Measurements from ENCODE around the gene OCEL1. TPM values are rescaled to one million over a fixed set of nuclear protein-coding genes. Genes with fewer than 3 reads are reported as not detected.

Gene OCEL1
- total and polyA plus RNA-seq, 2 donors (not counting 1 experiment from before 2014, with no cell fraction given) = 28.5 to 30.5 TPM

DNA sequence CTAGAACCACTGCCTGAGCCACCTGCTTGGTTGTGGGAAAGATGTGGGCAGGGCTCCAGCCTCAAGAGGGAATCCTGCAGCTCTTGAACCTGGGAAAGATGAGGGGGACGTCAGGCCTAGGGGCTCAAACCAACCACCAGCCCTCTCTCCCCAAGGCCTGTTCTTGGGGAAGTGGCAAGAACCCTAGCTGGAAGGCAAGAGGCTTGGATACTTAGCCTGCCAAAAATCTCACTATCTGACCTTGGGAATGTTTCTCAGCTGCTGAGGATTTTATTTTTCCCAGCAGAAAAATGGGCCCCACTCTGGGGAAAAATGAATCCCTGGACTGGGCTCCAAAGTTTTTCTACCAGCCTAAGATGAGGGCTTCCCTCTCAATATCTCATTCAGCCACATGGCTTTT, 33.9 kb downstream of the OCEL1 start:
- no peak for TF ChIP-seq EZH2 (IDR thresholded peaks at IDR 0.05; ENCODE audit: borderline replicate concordance, insufficient read depth, low read depth, low read length, poor library complexity, severe bottlenecking)
- no peak for TF ChIP-seq CTCF (IDR thresholded peaks at IDR 0.05)
- Histone ChIP-seq H3K4me3 (ENCODE audit: control extremely low read depth in 1 of 5, extremely low read depth in 1 of 5, insufficient read depth in 1 of 5, low read depth in 2 of 5, low read length in 4 of 5) (no peak overlapping the region), H3K4me2 (replicated peaks; ENCODE audit: low read depth, low read length, poor library complexity, severe bottlenecking) (no peak overlapping the region), H3K27ac (ENCODE audit: low read length in 2 of 2) (no peak overlapping the region), H3K4me1 (ENCODE audit: control insufficient read depth in 2 of 2, insufficient read depth in 2 of 2, low read length in 2 of 2) (peaks cover 0 to 10% of the 10 kb centered on the region in 2 donors), H3K36me3 (replicated peaks in 1 of 2; ENCODE audit: control extremely low read depth in 1 of 2, control insufficient read depth in 1 of 2, extremely low read depth in 1 of 2, insufficient read depth in 2 of 2, low read length in 1 of 2) (no peaks in the 10 kb centered on the region), H3K9me3 (ENCODE audit: control extremely low read depth in 1 of 3, control insufficient read depth in 2 of 3, insufficient read depth in 1 of 3, low read length in 2 of 3) (peaks cover 0 to 20% (median 6%) of the 10 kb centered on the region in 3 donors), H2AFZ (ENCODE audit: insufficient read depth, low read depth, low read length, poor library complexity, severe bottlenecking) (no peak overlapping the region), H3K27me3 (replicated peaks in 1 of 4; ENCODE audit: control extremely low read depth in 1 of 4, control insufficient read depth in 3 of 4, insufficient read depth in 4 of 4, low read length in 3 of 4) (no peaks in the 10 kb centered on the region), H3K79me2 (ENCODE audit: control insufficient read depth, insufficient read depth, low read length) (no peaks in the 10 kb centered on the region), H4K20me1 (ENCODE audit: control insufficient read depth, insufficient read depth, low read length, poor library complexity, severe bottlenecking) (no peaks in the 10 kb centered on the region), H3K9ac (ENCODE audit: low read length) (no peak overlapping the region)
- intact Hi-C loops (cut with micrococcal nuclease) = loop anchor here (1.0 kb wide), 1 partner anchor 14 kb away; no protein-coding TSS in a partner anchor
- Mint-ChIP-seq H3K27me3 (no peaks in the 10 kb centered on the region), H3K9me3 (ENCODE audit: insufficient read depth) (no peaks in the 10 kb centered on the region), H3K4me1 (peaks cover 10% of the 10 kb centered on the region), H3K4me3 (no peak overlapping the region), H3K27ac (no peak overlapping the region)
- ChIA-PET POLR2A (interaction anchor here (1.3 kb wide), 1 partner anchor 45 kb away, joined by 5 read pairs; the partner anchor contains the start of gene USE1), CTCF (interaction anchor here (0.7 to 4.8 kb wide), 16 partner anchors 8 to 184 kb away, joined by 3 to 46 read pairs (median 6); partner anchors contain the start of genes ANKLE1, BABAM1, MRPL34 and MYO9B)
- DNase-seq = no peak
- no CpG with 5 or more reads among the region's 1 CpG for WGBS (ENCODE audit: insufficient coverage)
- ATAC-seq (ENCODE audit: low read depth) = no peak

GRCh38 chr19:17260842-17261325, 34.9 kb downstream of the OCEL1 start:
- H3K36me3 ChIP-seq (replicated peaks in 1 of 2; ENCODE audit: control extremely low read depth in 1 of 2, control insufficient read depth in 1 of 2, extremely low read depth in 1 of 2, insufficient read depth in 2 of 2, low read length in 1 of 2) = no peaks in the 10 kb centered on the region
- Mint-ChIP-seq H3K4me3 (no peak overlapping the region), H3K4me1 (peaks cover 10% of the 10 kb centered on the region), H3K27me3 (no peaks in the 10 kb centered on the region), H3K9me3 (ENCODE audit: insufficient read depth) (no peaks in the 10 kb centered on the region), H3K27ac (no peak overlapping the region)
- ChIA-PET POLR2A (interaction anchor here (0.6 to 1.3 kb wide), 3 partner anchors 46 to 548 kb away, joined by 5 to 6 read pairs (median 5); partner anchors contain the start of gene USE1), CTCF (interaction anchor here (0.7 to 4.8 kb wide), 15 partner anchors 10 to 844 kb away, joined by 3 to 46 read pairs (median 6); partner anchors contain the start of genes ABHD8, ANKLE1, MRPL34 and MYO9B)
- no peak overlapping the region for H3K9ac ChIP-seq (ENCODE audit: low read length)
- no peak overlapping the region for H2AFZ ChIP-seq (ENCODE audit: insufficient read depth, low read depth, low read length, poor library complexity, severe bottlenecking)
- WGBS (ENCODE audit: insufficient coverage) = 29% methylated on average over 14 of the region's 15 CpGs
- no peak overlapping the region for H3K4me2 ChIP-seq (replicated peaks; ENCODE audit: low read depth, low read length, poor library complexity, severe bottlenecking)
- DNase-seq (peak; percentile 89), ATAC-seq (ENCODE audit: low read depth) (peak; percentile 99)
- no peak overlapping the region for H3K27ac ChIP-seq (ENCODE audit: low read length in 2 of 2)
- peaks cover 0 to 20% (median 6%) of the 10 kb centered on the region in 3 donors for H3K9me3 ChIP-seq (ENCODE audit: control extremely low read depth in 1 of 3, control insufficient read depth in 2 of 3, insufficient read depth in 1 of 3, low read length in 2 of 3)
- H4K20me1 ChIP-seq (ENCODE audit: control insufficient read depth, insufficient read depth, low read length, poor library complexity, severe bottlenecking) = no peaks in the 10 kb centered on the region
- intact Hi-C loops (cut with micrococcal nuclease) = loop anchor here (1.0 kb wide), 4 partner anchors 15 to 194 kb away; no protein-coding TSS in a partner anchor
- no peak overlapping the region for H3K4me3 ChIP-seq (ENCODE audit: control extremely low read depth in 1 of 5, extremely low read depth in 1 of 5, insufficient read depth in 1 of 5, low read depth in 2 of 5, low read length in 4 of 5)
- peaks cover 0 to 10% of the 10 kb centered on the region in 2 donors for H3K4me1 ChIP-seq (ENCODE audit: control insufficient read depth in 2 of 2, insufficient read depth in 2 of 2, low read length in 2 of 2)
- peak; percentile 91 for TF ChIP-seq CTCF (IDR thresholded peaks at IDR 0.05)
- no peak for TF ChIP-seq EZH2 (IDR thresholded peaks at IDR 0.05; ENCODE audit: borderline replicate concordance, insufficient read depth, low read depth, low read length, poor library complexity, severe bottlenecking)
- H3K27me3 ChIP-seq (replicated peaks in 1 of 4; ENCODE audit: control extremely low read depth in 1 of 4, control insufficient read depth in 3 of 4, insufficient read depth in 4 of 4, low read length in 3 of 4) = no peaks in the 10 kb centered on the region
- no peaks in the 10 kb centered on the region for H3K79me2 ChIP-seq (ENCODE audit: control insufficient read depth, insufficient read depth, low read length)

All from B cell (primary cell).